CD4-positive, alpha-beta T cell treated with Interferon alpha-2 for 1 hour (primary cell): ENCODE data around the gene CARS1.
"Not testable (repeated sequence)": the region's sequence is repeated elsewhere in the genome, so short reads cannot be mapped to it uniquely, and the experiment has no call there.

ENCODE experiments used
- DNase-seq, 2 donors: peaks; one replicate each; pipeline ENCODE4 v3.0.0-alpha.2; 2020 to 2022

CARS1 gene

DNA sequence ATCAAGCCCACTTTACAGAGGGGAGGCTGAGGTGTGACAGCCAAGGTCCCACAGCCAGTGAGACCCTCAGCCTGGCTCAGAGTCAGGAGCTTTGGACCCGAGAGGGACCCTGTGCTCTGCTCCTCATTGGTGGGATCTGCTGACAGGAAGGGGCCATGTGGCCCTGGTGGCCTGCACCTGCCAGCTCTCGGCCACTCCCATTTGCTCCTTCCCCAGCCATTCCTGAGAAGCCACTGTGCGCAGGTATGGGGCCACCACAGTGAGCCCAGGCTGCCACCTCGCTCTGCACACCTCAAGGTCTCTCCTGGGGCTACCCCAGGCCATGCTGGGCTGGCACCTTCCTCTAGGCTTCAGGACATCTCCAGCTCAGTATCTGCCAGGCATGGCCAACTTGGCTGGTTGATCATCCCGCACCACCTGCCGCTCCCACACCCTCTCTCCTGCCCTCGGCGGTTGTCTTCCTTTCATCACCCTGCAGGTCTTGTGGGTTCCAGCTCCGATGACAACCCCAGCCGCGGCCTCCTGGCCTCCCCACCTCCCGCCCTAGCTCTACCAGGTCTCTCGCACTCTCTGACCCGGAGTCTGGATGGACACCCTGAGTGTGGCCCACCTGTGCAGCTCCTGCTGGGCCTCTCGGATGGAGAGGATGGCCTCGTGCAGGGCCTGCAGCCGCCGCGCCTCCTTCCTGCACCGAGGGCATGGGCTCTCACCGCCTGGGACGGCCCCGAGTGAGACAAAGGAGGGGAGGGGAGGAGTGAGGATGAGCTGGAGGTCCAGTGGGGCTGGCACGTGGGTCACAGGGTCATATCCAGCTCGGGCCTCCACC lies 32.2 kb upstream of the CARS1 start:
- DNase-seq = no peak

GRCh38 chr11:3088806-3089205 lies 31.6 kb upstream of the CARS1 start:
- no peak for DNase-seq

DNA sequence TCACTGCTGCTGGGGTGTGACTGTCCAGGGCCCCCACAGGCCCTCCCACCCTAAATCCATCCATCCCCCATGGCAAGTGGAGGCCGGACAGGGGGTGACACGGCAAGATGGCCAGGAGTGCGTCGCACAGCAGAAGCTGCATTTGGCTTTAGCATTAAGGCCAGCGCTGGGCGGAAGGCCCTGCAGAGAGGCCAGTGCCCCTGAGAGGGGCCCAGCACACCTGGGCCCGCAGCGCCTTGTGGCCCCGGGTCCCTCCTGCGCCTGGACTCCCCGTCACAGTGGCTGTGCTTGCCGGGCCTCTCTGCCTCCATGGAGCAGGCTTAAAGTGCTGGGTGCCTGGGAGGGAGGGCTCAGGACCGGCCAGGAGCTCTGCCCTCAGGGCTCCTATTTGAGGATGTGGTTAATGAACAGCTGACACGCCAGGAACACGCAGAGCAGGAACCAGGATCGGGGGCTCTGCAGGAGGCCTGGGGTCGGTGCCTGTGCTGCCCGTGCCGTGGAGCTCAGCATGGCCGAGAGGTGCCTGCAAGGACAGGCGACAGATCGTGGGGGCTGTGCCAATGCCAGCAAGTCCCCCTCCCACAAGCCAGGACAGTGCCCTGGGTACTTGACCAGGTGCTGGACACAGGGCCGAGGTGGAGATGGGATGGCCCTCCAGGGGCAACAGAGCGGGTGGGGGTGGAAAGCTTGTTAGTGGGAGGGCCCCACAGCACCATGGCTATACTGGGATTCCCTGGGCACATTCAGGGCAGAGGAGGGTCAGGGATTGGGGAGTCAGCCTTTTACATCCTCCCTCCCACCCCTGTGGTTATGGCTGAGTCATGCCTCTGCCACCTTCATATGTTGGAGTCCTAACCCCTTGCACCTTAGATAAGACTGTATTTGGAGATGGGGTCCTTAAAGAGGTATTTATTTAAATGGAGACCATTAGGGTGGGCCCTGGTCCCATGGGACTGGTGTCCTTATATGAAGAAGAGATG lies 30.9 kb upstream of the CARS1 start:
- DNase-seq = no peak

- DNase-seq = no peak
Observed at GRCh38 chr11:3087373-3087772, 30.1 kb upstream of the CARS1 start.

GRCh38 chr11:3086671-3087150 lies 29.5 kb upstream of the CARS1 start:
- DNase-seq = no peak

GRCh38 chr11:3086114-3086513 lies 28.9 kb upstream of the CARS1 start:
- no peak for DNase-seq

DNA sequence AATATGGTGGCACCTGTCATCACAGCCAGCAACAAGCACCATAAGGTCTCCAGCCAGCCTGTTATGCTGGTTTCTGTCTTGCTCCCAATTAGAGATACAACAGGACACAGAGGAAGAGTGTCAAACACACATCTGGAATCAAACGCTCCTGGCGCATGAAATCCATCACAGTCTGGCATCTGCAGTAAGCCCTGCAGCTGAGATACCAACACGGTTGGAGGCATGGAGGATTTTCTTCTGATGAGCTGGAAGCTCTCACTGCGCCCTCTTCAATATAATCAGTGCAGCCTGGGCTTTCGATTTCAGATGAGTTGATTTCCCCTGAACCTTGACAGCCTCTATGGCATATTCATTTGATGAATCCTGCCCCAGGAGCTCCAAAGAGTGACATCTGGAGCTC lies 27.8 kb upstream of the CARS1 start:
- no peak for DNase-seq

DNA sequence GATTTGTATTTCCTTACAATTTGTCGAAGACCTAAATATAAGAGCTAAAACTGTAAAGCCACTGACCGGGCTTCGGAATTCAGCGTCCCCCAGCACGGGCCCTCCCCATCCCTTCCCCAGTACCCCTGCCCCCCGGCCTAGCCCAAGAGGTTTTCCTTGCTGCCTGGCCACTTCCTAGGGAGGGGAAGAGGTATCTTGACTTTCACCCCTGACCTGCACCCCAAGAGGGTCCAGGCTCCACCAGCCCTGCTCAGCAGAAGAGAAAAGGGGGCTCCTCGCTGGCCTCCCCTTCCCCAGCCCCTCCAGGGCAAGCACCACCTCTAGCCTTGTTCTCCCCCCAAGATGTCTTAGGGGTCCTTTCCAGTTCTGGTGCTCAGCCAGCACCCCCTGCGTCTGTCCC lies 26.1 kb upstream of the CARS1 start:
- DNase-seq = no peak

DNA sequence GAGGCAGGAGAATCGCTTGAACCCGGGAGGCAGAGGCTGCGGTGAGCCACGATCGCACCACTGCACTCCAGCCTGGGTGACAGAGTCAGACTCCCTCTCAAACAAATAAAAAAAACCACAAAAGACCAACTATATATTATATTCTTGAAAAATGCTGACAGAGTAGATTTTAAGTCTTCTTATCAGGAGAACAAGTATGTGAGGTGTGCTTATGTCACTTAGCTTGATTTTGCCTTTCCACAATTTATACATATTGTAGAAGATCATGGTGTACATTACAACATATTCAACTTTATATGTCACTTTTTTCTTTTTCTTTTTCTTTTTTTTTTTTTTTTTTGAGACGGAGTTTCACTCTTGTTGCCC lies 24.1 kb upstream of the CARS1 start:
- DNase-seq = no peak

DNA sequence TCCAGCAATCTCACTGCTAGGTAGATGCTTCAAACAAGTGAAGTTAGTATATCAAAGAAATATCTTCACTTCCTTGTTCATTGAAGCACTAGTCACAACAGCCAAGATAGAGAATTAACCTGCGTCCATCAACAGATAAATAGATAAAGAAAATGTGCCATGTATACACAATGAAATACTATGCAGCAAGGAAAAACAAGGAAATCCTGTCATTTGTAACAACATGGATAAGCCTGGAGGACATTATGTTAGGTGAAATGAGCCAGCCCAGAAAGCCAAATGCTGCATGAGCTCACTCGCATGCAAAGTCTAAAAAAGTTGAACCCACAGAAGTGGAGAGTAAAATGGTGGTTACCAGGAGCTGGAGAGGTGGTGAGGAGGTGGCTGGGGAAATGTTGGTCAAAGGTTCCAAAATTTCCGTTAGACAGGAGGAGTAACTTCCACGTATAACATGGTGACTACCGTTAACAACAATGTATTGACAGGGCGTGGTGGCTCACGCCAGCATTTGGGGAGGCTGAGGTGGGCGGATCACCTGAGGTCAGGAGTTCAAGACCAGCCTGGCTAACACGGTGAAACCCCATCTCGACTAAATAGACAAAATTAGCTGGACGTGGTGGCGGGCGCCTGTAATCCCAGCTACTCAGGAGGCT lies 23.6 kb upstream of the CARS1 start:
- DNase-seq = no peak

DNA sequence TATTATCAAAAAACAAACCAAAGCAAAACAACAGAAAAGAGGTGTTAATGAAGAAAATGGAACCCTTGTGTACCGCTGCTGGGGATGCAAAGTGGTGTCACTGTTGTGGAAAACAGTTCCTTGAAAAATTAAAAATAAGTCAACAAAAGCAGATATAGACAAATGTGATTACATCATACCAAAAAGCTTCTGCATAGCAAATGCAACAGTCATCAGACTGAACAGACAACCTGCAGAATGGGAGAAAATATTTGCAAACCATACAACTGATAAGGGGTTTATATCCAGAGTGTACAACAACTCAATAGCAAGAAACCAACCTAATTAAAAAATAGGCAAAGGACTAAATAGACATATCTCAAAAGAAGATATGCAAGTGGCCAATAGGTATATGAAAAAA lies 22.9 kb upstream of the CARS1 start:
- no peak for DNase-seq

- DNase-seq = no peak
Observed at GRCh38 chr11:3077846-3078440, 20.7 kb upstream of the CARS1 start.

- DNase-seq = no peak
Observed at GRCh38 chr11:3077189-3077836, 20.1 kb upstream of the CARS1 start.

GRCh38 chr11:3074912-3075589 lies 17.8 kb upstream of the CARS1 start:
- DNase-seq = no peak

DNA sequence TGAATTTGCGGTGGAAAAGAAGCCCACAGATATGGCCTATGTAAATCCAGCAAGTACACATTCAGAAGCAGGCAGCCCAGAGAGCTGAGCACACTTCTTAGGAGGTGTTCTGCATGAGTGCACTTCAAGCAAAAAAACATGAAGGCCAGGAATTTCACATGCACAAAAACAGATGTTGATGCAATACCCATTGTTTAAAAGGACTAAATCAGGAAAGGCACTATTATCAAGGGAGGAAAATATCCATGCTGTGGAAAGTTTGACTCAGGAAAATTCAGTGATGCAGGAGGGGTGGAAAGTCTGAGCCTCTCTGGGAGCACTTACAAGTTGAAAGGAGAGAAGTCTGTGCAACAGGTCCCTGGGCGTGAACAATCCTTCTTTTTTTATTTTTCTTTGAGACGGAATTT lies 15.8 kb upstream of the CARS1 start:
- DNase-seq = no peak

DNA sequence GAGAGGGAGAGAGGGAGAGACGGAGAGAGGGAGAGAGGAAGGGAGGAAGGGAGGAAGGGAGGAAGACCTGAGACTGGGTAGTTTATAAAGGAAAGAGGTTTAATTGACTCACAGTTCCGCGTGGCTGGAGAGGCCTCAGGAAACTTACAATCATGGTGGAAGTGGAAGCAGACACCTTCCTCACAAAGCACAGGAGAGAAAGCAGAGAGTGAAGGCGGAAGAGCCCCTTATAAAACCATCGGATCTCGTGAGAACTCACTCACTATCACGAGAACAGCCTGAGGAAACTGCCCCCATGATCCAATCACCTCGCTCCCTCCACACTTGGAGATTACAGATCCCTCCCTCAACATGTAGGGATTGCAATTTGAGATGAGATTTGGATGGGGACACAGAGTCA lies 12.2 kb upstream of the CARS1 start:
- no peak for DNase-seq

- DNase-seq = not testable (repeated sequence)
Observed at GRCh38 chr11:3066308-3066707, 9.1 kb upstream of the CARS1 start.

- DNase-seq = not testable (repeated sequence)
Observed at GRCh38 chr11:3064709-3065108, 7.5 kb upstream of the CARS1 start.

DNA sequence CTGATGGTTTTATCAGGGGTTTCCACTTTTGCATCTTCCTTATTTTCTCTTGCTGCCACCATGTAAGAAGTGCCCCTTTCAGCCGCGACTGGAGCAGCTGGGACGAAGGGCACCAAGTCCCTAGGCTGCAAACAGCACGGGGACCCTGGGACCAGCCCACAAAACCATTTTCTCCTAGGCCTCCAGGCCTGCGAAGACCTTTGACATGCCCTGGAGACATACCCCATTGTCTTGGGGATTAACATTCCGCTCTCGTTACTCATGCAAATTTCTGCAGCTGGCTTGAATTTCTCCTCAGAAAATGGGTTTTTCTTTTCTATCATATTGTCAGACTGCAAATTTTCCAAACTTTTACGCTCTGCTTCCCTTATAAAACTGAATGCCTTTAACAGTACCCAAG lies 6.7 kb upstream of the CARS1 start:
- not testable (repeated sequence) for DNase-seq

DNA sequence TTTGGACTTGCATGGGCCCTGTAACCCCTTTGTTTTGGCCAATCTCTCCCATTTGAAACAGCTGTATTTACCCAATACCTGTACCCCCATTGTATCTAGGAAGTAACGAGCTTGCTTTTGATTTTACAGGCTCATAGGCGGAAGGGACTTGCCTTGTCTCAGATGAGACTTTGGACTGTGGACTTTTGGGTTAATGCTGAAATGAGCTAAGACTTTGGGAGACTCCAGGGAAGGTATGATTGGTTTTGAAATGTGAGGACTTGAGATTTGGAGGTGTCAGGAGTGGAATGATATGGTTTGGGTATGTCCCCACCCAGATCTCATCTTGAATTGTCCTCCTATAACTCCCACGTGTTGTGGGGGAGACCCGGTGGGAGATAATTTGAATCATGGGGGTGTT lies 6.2 kb upstream of the CARS1 start:
- not testable (repeated sequence) for DNase-seq

GRCh38 chr11:3060436-3061025 lies 3.3 kb upstream of the CARS1 start:
- no peak for DNase-seq
